Central memory CD8-positive, alpha-beta T cell (primary cell): Measurements from ENCODE around the gene PNMT.
A peak's percentile ranks its signal among the peaks of the same experiment; 100 is the strongest.
"Not testable (repeated sequence)": the region's sequence is repeated elsewhere in the genome, so short reads cannot be mapped to it uniquely, and the experiment has no call there.

ENCODE experiments used
- ATAC-seq: fragments of 150-1000 bp; cut with Tn5 transposase; replicated peaks from 2 replicates; pipeline ENCODE4 v1.10.0; 2022; ENCODE audit warnings: mild to moderate bottlenecking, moderate FRiP score, moderate number of reproducible peaks; ENCODE audit not compliant: poor library complexity, severe bottlenecking; ENCODE audit errors: extremely low read depth
- DNase-seq, 2 donors: peaks; one replicate each; pipeline ENCODE4 v3.0.0; 2021; ENCODE audit warnings: low spot score in 2 of 2
- H3K27ac Mint-ChIP-seq: one replicate; pipeline ENCODE4 v1.8.0; 2022; ENCODE audit warnings: low read depth, mild to moderate bottlenecking, moderate library complexity, mixed read lengths
- H3K27me3 Mint-ChIP-seq: one replicate; pipeline ENCODE4 v1.8.0; 2022; ENCODE audit warnings: mixed read lengths
- H3K36me3 Mint-ChIP-seq: one replicate; pipeline ENCODE4 v1.8.0; 2022; ENCODE audit warnings: mild to moderate bottlenecking, moderate library complexity, mixed read lengths; ENCODE audit not compliant: insufficient read depth
- H3K4me1 Mint-ChIP-seq: one replicate; pipeline ENCODE4 v1.8.0; 2022; ENCODE audit warnings: mixed read lengths
- H3K4me3 Mint-ChIP-seq: one replicate; pipeline ENCODE4 v1.8.0; 2022; ENCODE audit warnings: mild to moderate bottlenecking, moderate library complexity, mixed read lengths
- H3K9me3 Mint-ChIP-seq: one replicate; pipeline ENCODE4 v1.8.0; 2022; ENCODE audit warnings: mixed read lengths

Gene PNMT

GRCh38 chr17:39709998-39710964, 42.0 kb downstream of the PNMT start:
- peak overlapping the region; percentile 68 for H3K27ac Mint-ChIP-seq
- no peaks in the 10 kb centered on the region for H3K36me3 Mint-ChIP-seq
- H3K4me3 Mint-ChIP-seq, result no peak overlapping the region
- ATAC-seq, result no peak
- no peaks in the 10 kb centered on the region for H3K9me3 Mint-ChIP-seq
- peaks cover 14% of the 10 kb centered on the region for H3K4me1 Mint-ChIP-seq
- no peak for DNase-seq
- H3K27me3 Mint-ChIP-seq, result no peaks in the 10 kb centered on the region

- H3K4me1 Mint-ChIP-seq, result peaks cover 14% of the 10 kb centered on the region
- not testable (repeated sequence) for H3K9me3 Mint-ChIP-seq, H3K27me3 Mint-ChIP-seq, DNase-seq, H3K4me3 Mint-ChIP-seq, H3K27ac Mint-ChIP-seq, H3K36me3 Mint-ChIP-seq, ATAC-seq
These were observed 42.8 kb downstream of the PNMT start for GRCh38 chr17:39711071-39711470.

- ATAC-seq (no peak), DNase-seq (no peak)
- Mint-ChIP-seq H3K4me1 (peaks cover 12% of the 10 kb centered on the region), H3K9me3 (no peaks in the 10 kb centered on the region), H3K27ac (no peak overlapping the region), H3K27me3 (no peaks in the 10 kb centered on the region), H3K36me3 (no peaks in the 10 kb centered on the region), H3K4me3 (no peak overlapping the region)
These were observed 43.6 kb downstream of the PNMT start for GRCh38 chr17:39711851-39712250.

GRCh38 chr17:39714234-39714633, 46.0 kb downstream of the PNMT start:
- no peaks in the 10 kb centered on the region for H3K9me3 Mint-ChIP-seq
- H3K4me3 Mint-ChIP-seq, result no peak overlapping the region
- H3K36me3 Mint-ChIP-seq, result no peaks in the 10 kb centered on the region
- DNase-seq (no peak), ATAC-seq (no peak)
- H3K27me3 Mint-ChIP-seq, result no peaks in the 10 kb centered on the region
- peaks cover 5% of the 10 kb centered on the region for H3K4me1 Mint-ChIP-seq
- H3K27ac Mint-ChIP-seq, result no peak overlapping the region

- Mint-ChIP-seq H3K9me3 (no peaks in the 10 kb centered on the region), H3K27ac (no peak overlapping the region), H3K36me3 (no peaks in the 10 kb centered on the region), H3K27me3 (no peaks in the 10 kb centered on the region), H3K4me3 (no peak overlapping the region), H3K4me1 (no peaks in the 10 kb centered on the region)
- no peak for ATAC-seq
- no peak for DNase-seq
These were observed 47.3 kb downstream of the PNMT start for GRCh38 chr17:39715375-39716072.

- Mint-ChIP-seq H3K9me3 (no peaks in the 10 kb centered on the region), H3K27ac (no peak overlapping the region), H3K27me3 (no peaks in the 10 kb centered on the region), H3K4me3 (no peak overlapping the region), H3K4me1 (no peaks in the 10 kb centered on the region), H3K36me3 (no peaks in the 10 kb centered on the region)
- DNase-seq, result no peak
- no peak for ATAC-seq
These were observed 48.0 kb downstream of the PNMT start for GRCh38 chr17:39716073-39716818.

- Mint-ChIP-seq H3K36me3 (no peaks in the 10 kb centered on the region), H3K9me3 (no peaks in the 10 kb centered on the region), H3K4me3 (no peak overlapping the region), H3K27me3 (no peaks in the 10 kb centered on the region), H3K27ac (no peak overlapping the region), H3K4me1 (no peaks in the 10 kb centered on the region)
- DNase-seq (no peak), ATAC-seq (no peak)
These were observed 48.8 kb downstream of the PNMT start for GRCh38 chr17:39716879-39717536.

- Mint-ChIP-seq H3K27me3 (no peaks in the 10 kb centered on the region), H3K27ac (no peak overlapping the region), H3K9me3 (no peaks in the 10 kb centered on the region), H3K4me3 (no peak overlapping the region), H3K36me3 (no peaks in the 10 kb centered on the region), H3K4me1 (no peaks in the 10 kb centered on the region)
- ATAC-seq, result no peak
- no peak for DNase-seq
These were observed 49.4 kb downstream of the PNMT start for GRCh38 chr17:39717660-39718059.

- Mint-ChIP-seq H3K9me3 (no peaks in the 10 kb centered on the region), H3K27ac (no peak overlapping the region)
These were observed 51.5 kb downstream of the PNMT start for GRCh38 chr17:39719563-39720355.

More at GRCh38 chr17:39719563-39720355, 51.5 kb downstream of the PNMT start:
- no peaks in the 10 kb centered on the region for H3K4me1 Mint-ChIP-seq
- no peak overlapping the region for H3K4me3 Mint-ChIP-seq
- no peak for ATAC-seq
- peaks cover 2% of the 10 kb centered on the region for H3K36me3 Mint-ChIP-seq
- H3K27me3 Mint-ChIP-seq, result no peaks in the 10 kb centered on the region
- DNase-seq, result no peak
